H1 (cell line): Measurements from ENCODE around the gene MIEF2. TPM values are rescaled to one million over a fixed set of nuclear protein-coding genes. Genes with fewer than 3 reads are reported as not detected.

Experiments
- CTCF ChIA-PET: fragments of 300-600 bp; sonication (Branson Sonifier 250); formaldehyde crosslinking; loops from one replicate; lab custom pipeline; 2021; ENCODE audit not compliant: partially characterized antibody; lab: Charles Lee
- POLR2A ChIA-PET: fragments of 300-600 bp; sonication (Branson Sonifier 250); formaldehyde crosslinking; loops from one replicate; lab custom pipeline; 2021; ENCODE audit warnings: inconsistent platforms; ENCODE audit not compliant: partially characterized antibody; lab: Charles Lee
- DNase-seq, 2 experiments: peaks; one replicate each; pipeline versions ENCODE4 v3.0.0 to v3.0.0-alpha.2; 2010 to 2022; ENCODE audit warnings: low spot score in 2 of 2, low read depth in 1 of 2, mixed read lengths in 1 of 2
- FAIRE-seq: peaks from 2 replicates; lab custom pipeline; 2011; peaks lifted over from hg19 to GRCh38; lab: Jason Lieb, UNC
- H2AFZ ChIP-seq: 2 replicates; pipeline ENCODE4 v1.8.1; 2012; ENCODE audit warnings: low read length, inconsistent platforms
- H2AK5ac ChIP-seq: 2 replicates; pipeline ENCODE4 v1.6.1; 2013; ENCODE audit warnings: low read depth, low read length
- H2BK120ac ChIP-seq: replicated peaks from 2 replicates; pipeline ENCODE3; 2013; ENCODE audit warnings: low read depth, low read length, inconsistent platforms
- H2BK12ac ChIP-seq: 2 replicates; pipeline ENCODE4 v1.6.1; 2013; ENCODE audit warnings: low read depth, low read length
- H2BK15ac ChIP-seq: 2 replicates; pipeline ENCODE4 v1.6.1; 2013; ENCODE audit warnings: low read length
- H2BK20ac ChIP-seq: 2 replicates; pipeline ENCODE4 v1.6.1; 2013; ENCODE audit warnings: low read length
- H2BK5ac ChIP-seq: 2 replicates; pipeline ENCODE4 v1.6.1; 2013; ENCODE audit warnings: low read depth, low read length
- H3K14ac ChIP-seq: 2 replicates; pipeline ENCODE4 v1.6.1; 2013; ENCODE audit warnings: inconsistent platforms; ENCODE audit not compliant: insufficient read length
- H3K18ac ChIP-seq: 2 replicates; pipeline ENCODE4 v1.6.1; 2013; ENCODE audit warnings: low read length; ENCODE audit errors: extremely low read depth
- H3K23ac ChIP-seq: 2 replicates; pipeline ENCODE4 v1.6.1; 2013; ENCODE audit warnings: inconsistent platforms; ENCODE audit not compliant: insufficient read length
- H3K23me2 ChIP-seq: 2 replicates; pipeline ENCODE4 v1.6.1; 2013; ENCODE audit warnings: low read depth, low read length
- H3K27ac ChIP-seq: 2 replicates; pipeline ENCODE4 v1.6.1; 2011; ENCODE audit warnings: low read depth, low read length, inconsistent platforms
- H3K27me3 ChIP-seq, 4 experiments: replicated peaks in 1 of 4; 1 replicate in 1 of 4; 2 replicates in 3 of 4; pipeline versions ENCODE4 v1.6.1 to v1.8.1; 2011 to 2013; ENCODE audit warnings: low read length in 3 of 4, mild to moderate bottlenecking in 3 of 4, inconsistent platforms in 2 of 4, mixed read lengths in 2 of 4, moderate library complexity in 1 of 4; ENCODE audit not compliant: control insufficient read depth in 3 of 4, insufficient read depth in 3 of 4; ENCODE audit errors: extremely low read depth in 1 of 4
- H3K36me3 ChIP-seq, 4 experiments: 2 replicates each; pipeline versions ENCODE4 v1.6.1 to v1.8.1; 2011 to 2013; ENCODE audit warnings: mild to moderate bottlenecking in 4 of 4, low read length in 3 of 4, moderate library complexity in 2 of 4, control low read depth in 1 of 4, inconsistent platforms in 1 of 4; ENCODE audit not compliant: insufficient read depth in 4 of 4, control insufficient read depth in 2 of 4
- H3K4ac ChIP-seq: replicated peaks from 2 replicates; pipeline ENCODE3; 2013; ENCODE audit warnings: low read length, low read depth, mixed read lengths, inconsistent platforms; ENCODE audit not compliant: insufficient read length
- H3K4me1 ChIP-seq, 4 experiments: replicated peaks in 1 of 4; 1 replicate in 1 of 4; 2 replicates in 3 of 4; pipeline versions ENCODE4 v1.6.1 to v1.8.1; 2011 to 2013; ENCODE audit warnings: low read length in 3 of 4, inconsistent platforms in 2 of 4, mixed read lengths in 1 of 4; ENCODE audit not compliant: insufficient read depth in 4 of 4, control insufficient read depth in 3 of 4
- H3K4me2 ChIP-seq, 2 experiments: 2 replicates each; pipeline versions ENCODE4 v1.6.1 to v1.8.1; 2011 to 2013; ENCODE audit warnings: low read depth in 2 of 2, low read length in 2 of 2, control low read depth in 1 of 2, inconsistent platforms in 1 of 2, mild to moderate bottlenecking in 1 of 2; ENCODE audit not compliant: insufficient read depth in 1 of 2
- H3K4me3 ChIP-seq, 4 experiments: fragments of 200-600, 300-600 bp in 1 of 4; sonication (generic), shearing (Covaris generic), sonication (Bioruptor Twin) in 1 of 4; 2 replicates each; pipeline versions ENCODE4 v1.5.1 to v1.8.1; 2011 to 2016; ENCODE audit warnings: low read length in 4 of 4, low read depth in 3 of 4, control low read depth in 2 of 4, inconsistent platforms in 2 of 4, mild to moderate bottlenecking in 2 of 4, mixed read lengths in 1 of 4, moderate library complexity in 1 of 4; ENCODE audit not compliant: insufficient read depth in 2 of 4; ENCODE audit errors: extremely low read depth in 1 of 4
- H3K56ac ChIP-seq: replicated peaks from 2 replicates; pipeline ENCODE3; 2013; ENCODE audit warnings: low read depth, mild to moderate bottlenecking, mixed read lengths, low read length, inconsistent platforms; ENCODE audit not compliant: insufficient read length
- H3K79me1 ChIP-seq: 2 replicates; pipeline ENCODE4 v1.6.1; 2013; ENCODE audit warnings: low read depth, low read length, control low read depth
- H3K79me2 ChIP-seq, 2 experiments: 2 replicates each; pipeline versions ENCODE4 v1.6.1 to v1.8.1; 2012 to 2013; ENCODE audit warnings: low read length in 2 of 2, mild to moderate bottlenecking in 2 of 2, inconsistent platforms in 1 of 2; ENCODE audit not compliant: insufficient read depth in 2 of 2, control insufficient read depth in 1 of 2
- H3K9ac ChIP-seq, 4 experiments: replicated peaks in 1 of 4; 1 replicate in 1 of 4; 2 replicates in 3 of 4; pipeline versions ENCODE4 v1.6.1 to v1.8.1; 2011 to 2013; ENCODE audit warnings: low read depth in 3 of 4, low read length in 3 of 4, control low read depth in 2 of 4, mild to moderate bottlenecking in 2 of 4, moderate library complexity in 2 of 4, inconsistent platforms in 1 of 4; ENCODE audit errors: extremely low read depth in 1 of 4
- H3K9me3 ChIP-seq, 2 experiments: 2 replicates each; pipeline versions ENCODE4 v1.6.1 to v1.8.1; 2012 to 2013; ENCODE audit warnings: mild to moderate bottlenecking in 2 of 2, moderate library complexity in 2 of 2, control low read depth in 1 of 2, inconsistent platforms in 1 of 2, low read depth in 1 of 2, low read length in 1 of 2, mixed read lengths in 1 of 2; ENCODE audit not compliant: insufficient read depth in 2 of 2
- H4K20me1 ChIP-seq, 2 experiments: replicated peaks in 1 of 2; 2 replicates each; pipeline versions ENCODE3 to v1.8.1; 2011 to 2013; ENCODE audit warnings: inconsistent platforms in 2 of 2, low read length in 2 of 2, mild to moderate bottlenecking in 1 of 2; ENCODE audit not compliant: insufficient read depth in 2 of 2, control insufficient read depth in 1 of 2
- H4K5ac ChIP-seq: 2 replicates; pipeline ENCODE4 v1.6.1; 2013; ENCODE audit warnings: low read length, low read depth, mixed read lengths, inconsistent platforms; ENCODE audit not compliant: insufficient read length
- H4K8ac ChIP-seq: 2 replicates; pipeline ENCODE4 v1.8.0; 2013; ENCODE audit warnings: mild to moderate bottlenecking, moderate library complexity, low read length, inconsistent platforms; ENCODE audit not compliant: insufficient read depth; ENCODE audit errors: extremely low read depth
- H4K91ac ChIP-seq: replicated peaks from 2 replicates; pipeline ENCODE3; 2013; ENCODE audit warnings: low read length, mixed read lengths, inconsistent platforms; ENCODE audit not compliant: insufficient read length
- CTBP2 ChIP-seq: IDR thresholded peaks from 2 replicates; pipeline ENCODE4 v1.7.0; 2011; ENCODE audit warnings: borderline replicate concordance, mild to moderate bottlenecking, moderate library complexity, mixed read lengths, low read length; ENCODE audit not compliant: insufficient read depth, insufficient read length
- MAX ChIP-seq: IDR thresholded peaks from 2 replicates; pipeline ENCODE4 v1.6.1; 2012; ENCODE audit warnings: inconsistent platforms
- RFX5 ChIP-seq: IDR thresholded peaks from 2 replicates; pipeline ENCODE4 v1.6.1; 2011; ENCODE audit warnings: low read depth, low read length, improper control_type of control experiment, borderline replicate concordance
- TAF1 ChIP-seq: IDR thresholded peaks from 2 replicates; pipeline ENCODE4 v1.6.1; 2011; ENCODE audit warnings: mild to moderate bottlenecking, low read depth, low read length
- WGBS, 2 experiments: shearing (Covaris generic) in 1 of 2; methylation state at CpG; one replicate each; pipeline versions ENCODE4 v1.1.6 to v1.1.7; 2013 to 2015; ENCODE audit warnings: low lambda C conversion rate in 2 of 2, mixed read lengths in 2 of 2, inconsistent platforms in 1 of 2, low coverage in 1 of 2, missing lambda C conversion rate in 1 of 2; ENCODE audit not compliant: insufficient replicate concordance in 2 of 2, insufficient coverage in 1 of 2, insufficient read length in 1 of 2; ENCODE audit errors: extremely low coverage in 1 of 2, missing lambda C conversion rate in 1 of 2; 5-methylcytosine and 5-hydroxymethylcytosine counted together
- polyA plus RNA-seq, 7 experiments: library from polyadenylated mRNA; depleted of rRNA in 3 of 7; stranded (reverse) in 5 of 7; unstranded in 2 of 7; fragments of >200 nt in 5 of 7; fragments of 200-250 nt in 2 of 7; gene quantifications; 1 replicate in 5 of 7; 2 replicates in 1 of 7; 4 replicates in 1 of 7; pipeline versions ENCODE4 v1.2.1 to v1.2.3, GENCODE V29; 2011 to 2013; ENCODE audit warnings: missing spikeins in 2 of 7, mixed read lengths in 2 of 7
- total RNA-seq: library from RNA; stranded (reverse); fragmentation: NEBNext Ultra II Directional; extraction: Animal tissue kit (Norgen Biotek cat#: 25700); gene quantifications from 2 replicates; pipeline ENCODE4 v1.2.1, GENCODE V29; 2021
- TF ChIP-seq, protein P1 (sequence below): IDR thresholded peaks from 2 replicates; pipeline ENCODE4 v1.6.1; 2011; ENCODE audit warnings: low read length, improper control_type of control experiment
- TF ChIP-seq, protein P2 (sequence below): IDR thresholded peaks from 2 replicates; pipeline ENCODE4 v1.6.1; 2012; ENCODE audit warnings: low read length, inconsistent platforms

The MIEF2 gene
- total and polyA plus RNA-seq, 2 of the 8 experiments (the other 6 are each of a cell fraction or from before 2014, with no cell fraction given), result 9.9 to 24.9 TPM

DNA sequence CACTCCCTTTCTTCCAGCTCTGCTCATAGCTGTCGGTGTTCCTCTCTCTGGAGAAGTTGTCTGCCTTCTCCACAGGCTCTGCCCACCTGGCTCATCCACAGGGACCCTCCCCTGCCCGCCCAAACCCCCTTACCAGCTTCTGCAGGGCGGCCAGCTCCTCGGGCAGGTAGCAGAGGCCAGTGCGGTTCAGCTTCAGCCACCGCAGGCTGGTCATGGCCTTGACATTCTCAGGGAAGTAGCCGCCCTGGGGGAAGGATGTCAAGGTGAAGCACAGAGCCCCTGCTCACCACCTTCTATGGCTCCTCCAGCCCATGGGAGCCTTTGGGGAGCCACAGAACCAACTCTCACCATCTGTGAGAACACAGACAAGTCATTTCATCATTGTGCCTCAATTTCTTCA lies 3.7 kb upstream of the MIEF2 start:
- 91% methylated on average over 7 of the region's 7 CpGs; no CpG with 5 or more reads in 1 of the 2 experiments for WGBS, 2 experiments
- Histone ChIP-seq H3K4ac (no peak overlapping the region), H4K91ac (no peak overlapping the region), H4K20me1 (peaks cover 3 to 10% of the 10 kb centered on the region in 2 experiments), H3K36me3 (peaks cover 20 to 39% (median 33%) of the 10 kb centered on the region in 4 experiments), H3K79me2 (peaks cover 0 to 18% of the 10 kb centered on the region in 2 experiments; a peak in 1 of 4 replicates), H3K4me1 (peaks cover 4 to 34% (median 20%) of the 10 kb centered on the region in 4 experiments), H3K9ac (no peak overlapping the region; a peak in 2 of 7 replicates), H3K23ac (no peak overlapping the region), H2AK5ac (0 out of 2 replicates have a peak overlapping the region, but pooled peaks have one; percentile 65), H3K4me3 (peak overlapping the region in 3 of 4 experiments; percentile 90 to 94 (median 93); a peak in 6 of 8 replicates), H2BK15ac (no peak overlapping the region), H3K18ac (peak overlapping the region; percentile 32; the same call in 1 of the 2 replicates), H2BK12ac (0 out of 2 replicates have a peak overlapping the region, but pooled peaks have one; percentile 14), H2BK20ac (no peak overlapping the region), H4K5ac (no peak overlapping the region), H3K56ac (no peak overlapping the region), H2BK5ac (no peak overlapping the region), H3K23me2 (peaks cover 14% of the 10 kb centered on the region), H4K8ac (no peak overlapping the region), H3K14ac (no peak overlapping the region), H2AFZ (no peak overlapping the region), H3K27me3 (no peaks in the 10 kb centered on the region), H2BK120ac (no peak overlapping the region), H3K79me1 (peaks cover 14% of the 10 kb centered on the region), H3K9me3 (no peaks in the 10 kb centered on the region), H3K4me2 (peak overlapping the region; percentile 84 to 96), H3K27ac (peak overlapping the region; percentile 53; the same call in 1 of the 2 replicates)
- no peak for FAIRE-seq
- TF ChIP-seq MAX (no peak), TAF1 (no peak), CTBP2 (no peak), RFX5 (no peak)
- TF ChIP-seq, protein P1, sequence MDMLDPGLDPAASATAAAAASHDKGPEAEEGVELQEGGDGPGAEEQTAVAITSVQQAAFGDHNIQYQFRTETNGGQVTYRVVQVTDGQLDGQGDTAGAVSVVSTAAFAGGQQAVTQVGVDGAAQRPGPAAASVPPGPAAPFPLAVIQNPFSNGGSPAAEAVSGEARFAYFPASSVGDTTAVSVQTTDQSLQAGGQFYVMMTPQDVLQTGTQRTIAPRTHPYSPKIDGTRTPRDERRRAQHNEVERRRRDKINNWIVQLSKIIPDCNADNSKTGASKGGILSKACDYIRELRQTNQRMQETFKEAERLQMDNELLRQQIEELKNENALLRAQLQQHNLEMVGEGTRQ, result no peak
- TF ChIP-seq, protein P2, sequence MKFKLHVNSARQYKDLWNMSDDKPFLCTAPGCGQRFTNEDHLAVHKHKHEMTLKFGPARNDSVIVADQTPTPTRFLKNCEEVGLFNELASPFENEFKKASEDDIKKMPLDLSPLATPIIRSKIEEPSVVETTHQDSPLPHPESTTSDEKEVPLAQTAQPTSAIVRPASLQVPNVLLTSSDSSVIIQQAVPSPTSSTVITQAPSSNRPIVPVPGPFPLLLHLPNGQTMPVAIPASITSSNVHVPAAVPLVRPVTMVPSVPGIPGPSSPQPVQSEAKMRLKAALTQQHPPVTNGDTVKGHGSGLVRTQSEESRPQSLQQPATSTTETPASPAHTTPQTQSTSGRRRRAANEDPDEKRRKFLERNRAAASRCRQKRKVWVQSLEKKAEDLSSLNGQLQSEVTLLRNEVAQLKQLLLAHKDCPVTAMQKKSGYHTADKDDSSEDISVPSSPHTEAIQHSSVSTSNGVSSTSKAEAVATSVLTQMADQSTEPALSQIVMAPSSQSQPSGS, result no peak
- POLR2A ChIA-PET, result interaction anchor here (1.0 to 11.5 kb wide), 9 partner anchors 12 to 58 kb away, joined by 3 to 171 read pairs (median 5); partner anchors contain the start of genes LLGL1 and TOP3A
- no peak for DNase-seq
- CTCF ChIA-PET, result interaction anchor here (0.7 to 3.9 kb wide), 6 partner anchors 9 to 64 kb away, joined by 3 to 18 read pairs (median 5); no protein-coding TSS in a partner anchor
